Coronary artery (tissue), 2 donors: Measurements from ENCODE around the gene KRT33B.

ENCODE experiments used
- DNase-seq: peaks from one replicate; pipeline ENCODE4 v3.0.0-alpha.2; 2017; ENCODE audit warnings: low spot score
- H3K27ac ChIP-seq, 2 donors: fragments of 200-600 bp; sonication (generic); one replicate each; pipeline ENCODE4 v1.5.1; 2016 to 2019
- H3K4me3 ChIP-seq: fragments of 200-600 bp; sonication (generic); 2 replicates; pipeline ENCODE4 v1.5.1; 2016; ENCODE audit warnings: mild to moderate bottlenecking, moderate library complexity
- CTCF ChIP-seq: fragments of 200-600 bp; sonication (generic); IDR thresholded peaks from one replicate; pipeline ENCODE4 v1.5.1; 2019; ENCODE audit warnings: antibody characterized with exemption

Gene KRT33B

GRCh38 chr17:41345992-41346391 is 23.6 kb downstream of the KRT33B start:
- no peak overlapping the region for H3K27ac ChIP-seq
- no peak for TF ChIP-seq CTCF
- no peak for DNase-seq
- no peak overlapping the region for H3K4me3 ChIP-seq

- TF ChIP-seq CTCF = no peak
- H3K27ac ChIP-seq = no peak overlapping the region
- no peak overlapping the region for H3K4me3 ChIP-seq
- DNase-seq = no peak
Observed at GRCh38 chr17:41343029-41343428, 26.6 kb downstream of the KRT33B start.

- Histone ChIP-seq H3K27ac (no peak overlapping the region), H3K4me3 (no peak overlapping the region)
- TF ChIP-seq CTCF = no peak
- no peak for DNase-seq
Observed at GRCh38 chr17:41340934-41341861, 28.4 kb downstream of the KRT33B start.

- no peak for TF ChIP-seq CTCF
- DNase-seq = no peak
- no peak overlapping the region for H3K27ac ChIP-seq
- no peak overlapping the region for H3K4me3 ChIP-seq
Observed at GRCh38 chr17:41340494-41340893, 29.1 kb downstream of the KRT33B start.

GRCh38 chr17:41339571-41340172 is 29.9 kb downstream of the KRT33B start:
- no peak for TF ChIP-seq CTCF
- Histone ChIP-seq H3K27ac (no peak overlapping the region), H3K4me3 (no peak overlapping the region)
- no peak for DNase-seq

- H3K4me3 ChIP-seq = no peak overlapping the region
- H3K27ac ChIP-seq = no peak overlapping the region
- no peak for TF ChIP-seq CTCF
- no peak for DNase-seq
Observed at GRCh38 chr17:41338961-41339485, 30.6 kb downstream of the KRT33B start.

- Histone ChIP-seq H3K4me3 (no peak overlapping the region), H3K27ac (no peak overlapping the region)
- no peak for DNase-seq
- no peak for TF ChIP-seq CTCF
Observed at GRCh38 chr17:41335747-41336146, 33.9 kb downstream of the KRT33B start.
